H9 (cell line): ENCODE results near the gene HSPBP1. TPM values are rescaled to one million over a fixed set of nuclear protein-coding genes. Genes with fewer than 3 reads are reported as not detected.

ENCODE experiments used
- DNase-seq: peaks from one replicate; pipeline ENCODE4 v3.0.0-alpha.2; 2017
- H2AFZ ChIP-seq: one replicate; pipeline ENCODE4 v1.6.1; 2013; ENCODE audit warnings: mild to moderate bottlenecking, low read length, control low read depth, moderate library complexity
- H2AK5ac ChIP-seq: 2 replicates; pipeline ENCODE4 v1.6.1; 2013; ENCODE audit warnings: low read length, control low read depth, mixed read lengths; ENCODE audit not compliant: insufficient read length
- H2BK120ac ChIP-seq: one replicate; pipeline ENCODE4 v1.6.1; 2013; ENCODE audit warnings: low read depth, mild to moderate bottlenecking, low read length, control low read depth, inconsistent platforms; ENCODE audit not compliant: poor library complexity, severe bottlenecking
- H2BK12ac ChIP-seq: 2 replicates; pipeline ENCODE4 v1.6.1; 2013; ENCODE audit warnings: low read length, control low read depth, mixed read lengths, low read depth; ENCODE audit not compliant: insufficient read length
- H2BK15ac ChIP-seq: 2 replicates; pipeline ENCODE4 v1.6.1; 2013; ENCODE audit warnings: low read depth, low read length, control low read depth
- H2BK20ac ChIP-seq: one replicate; pipeline ENCODE4 v1.6.1; 2013; ENCODE audit warnings: low read depth, mild to moderate bottlenecking, low read length, control low read depth, inconsistent platforms; ENCODE audit not compliant: poor library complexity, severe bottlenecking
- H2BK5ac ChIP-seq: 2 replicates; pipeline ENCODE4 v1.6.1; 2013; ENCODE audit warnings: low read length, control low read depth, mixed read lengths; ENCODE audit not compliant: insufficient read length
- H3K14ac ChIP-seq: 2 replicates; pipeline ENCODE4 v1.6.1; 2013; ENCODE audit warnings: low read length, control low read depth; ENCODE audit not compliant: insufficient read depth
- H3K18ac ChIP-seq: 2 replicates; pipeline ENCODE4 v1.6.1; 2013; ENCODE audit warnings: low read depth, mild to moderate bottlenecking, mixed read lengths, low read length, control low read depth; ENCODE audit not compliant: insufficient read length
- H3K23ac ChIP-seq: 2 replicates; pipeline ENCODE4 v1.6.1; 2013; ENCODE audit warnings: low read length, control low read depth, mixed read lengths, low read depth; ENCODE audit not compliant: insufficient read length
- H3K23me2 ChIP-seq: 2 replicates; pipeline ENCODE4 v1.6.1; 2013; ENCODE audit warnings: low read depth, mild to moderate bottlenecking, mixed read lengths, low read length, control low read depth; ENCODE audit not compliant: insufficient read length, poor library complexity, severe bottlenecking
- H3K27ac ChIP-seq: 2 replicates; pipeline ENCODE4 v1.5.1; 2013; ENCODE audit warnings: low read length, control low read depth, mixed read lengths, low read depth; ENCODE audit not compliant: insufficient read length
- H3K27me3 ChIP-seq: 2 replicates; pipeline ENCODE4 v1.6.1; 2013; ENCODE audit warnings: low read length, control low read depth, inconsistent platforms; ENCODE audit not compliant: insufficient read depth
- H3K4ac ChIP-seq: 2 replicates; pipeline ENCODE4 v1.6.1; 2013; ENCODE audit warnings: low read depth, mild to moderate bottlenecking, control low read depth, inconsistent platforms, low read length, moderate library complexity
- H3K4me1 ChIP-seq: 2 replicates; pipeline ENCODE4 v1.6.1; 2013; ENCODE audit warnings: low read length, control low read depth, inconsistent platforms; ENCODE audit not compliant: insufficient read depth
- H3K4me2 ChIP-seq: 2 replicates; pipeline ENCODE4 v1.6.1; 2013; ENCODE audit warnings: low read length, control low read depth, mixed read lengths; ENCODE audit not compliant: insufficient read length, insufficient read depth
- H3K56ac ChIP-seq: 2 replicates; pipeline ENCODE4 v1.6.1; 2013; ENCODE audit warnings: low read depth, mild to moderate bottlenecking, mixed read lengths, low read length, control low read depth; ENCODE audit not compliant: insufficient read length
- H3K79me1 ChIP-seq: 2 replicates; pipeline ENCODE4 v1.6.1; 2013; ENCODE audit warnings: low read depth, mild to moderate bottlenecking, moderate library complexity, low read length, control low read depth, inconsistent platforms; ENCODE audit not compliant: insufficient read depth, poor library complexity, severe bottlenecking
- H3K79me2 ChIP-seq: 2 replicates; pipeline ENCODE4 v1.6.1; 2013; ENCODE audit warnings: low read length, control low read depth, inconsistent platforms; ENCODE audit not compliant: insufficient read depth
- H3K9ac ChIP-seq: 2 replicates; pipeline ENCODE4 v1.6.1; 2013; ENCODE audit warnings: low read length, control low read depth, mixed read lengths; ENCODE audit not compliant: insufficient read length; ENCODE audit errors: extremely low read depth
- H3K9me3 ChIP-seq: one replicate; pipeline ENCODE4 v1.6.1; 2013; ENCODE audit warnings: low read depth, low read length, inconsistent platforms; ENCODE audit not compliant: control insufficient read depth
- H3T11ph ChIP-seq: one replicate; pipeline ENCODE4 v1.6.1; 2013; ENCODE audit warnings: mild to moderate bottlenecking, low read length, control low read depth, inconsistent platforms
- H4K20me1 ChIP-seq: one replicate; pipeline ENCODE4 v1.6.1; 2013; ENCODE audit not compliant: control insufficient read depth, insufficient read length, insufficient read depth
- H4K5ac ChIP-seq: 2 replicates; pipeline ENCODE4 v1.6.1; 2013; ENCODE audit warnings: low read depth, mild to moderate bottlenecking, mixed read lengths, low read length, control low read depth; ENCODE audit not compliant: insufficient read length
- H4K8ac ChIP-seq: replicated peaks from 2 replicates; pipeline ENCODE4 v1.6.1; 2013; ENCODE audit warnings: low read length, control low read depth, mixed read lengths, low read depth; ENCODE audit not compliant: insufficient read length
- H4K91ac ChIP-seq: 2 replicates; pipeline ENCODE4 v1.6.1; 2013; ENCODE audit warnings: low read depth, mild to moderate bottlenecking, moderate library complexity, mixed read lengths, low read length, control low read depth; ENCODE audit not compliant: insufficient read length
- H3K27ac Mint-ChIP-seq, 3 experiments: 2 replicates in 2 of 3; 3 replicates in 1 of 3; pipeline ENCODE4 v1.8.0; 2020 to 2021; ENCODE audit warnings: mixed read lengths in 3 of 3, mild to moderate bottlenecking in 1 of 3, moderate library complexity in 1 of 3
- H3K27me3 Mint-ChIP-seq: 2 replicates; pipeline ENCODE4 v1.8.0; 2021; ENCODE audit warnings: low read depth, mild to moderate bottlenecking, moderate library complexity, mixed read lengths
- H3K36me3 Mint-ChIP-seq, 3 experiments: 2 replicates in 2 of 3; 3 replicates in 1 of 3; pipeline ENCODE4 v1.8.0; 2020 to 2021; ENCODE audit warnings: low read depth in 3 of 3, mixed read lengths in 3 of 3; ENCODE audit not compliant: insufficient read depth in 1 of 3
- H3K4me1 Mint-ChIP-seq, 2 experiments: 2 replicates each; pipeline ENCODE4 v1.8.0; 2020; ENCODE audit warnings: mixed read lengths in 2 of 2
- H3K4me3 Mint-ChIP-seq, 2 experiments: 2 replicates in 1 of 2; 3 replicates in 1 of 2; pipeline ENCODE4 v1.8.0; 2020 to 2021; ENCODE audit warnings: mild to moderate bottlenecking in 2 of 2, mixed read lengths in 2 of 2, moderate library complexity in 1 of 2
- H3K9me3 Mint-ChIP-seq, 2 experiments: 2 replicates in 1 of 2; 3 replicates in 1 of 2; pipeline ENCODE4 v1.8.0; 2020; ENCODE audit warnings: mild to moderate bottlenecking in 2 of 2, mixed read lengths in 2 of 2, moderate library complexity in 1 of 2
- WGBS: extraction: QIAGEN DNeasy Blood & Tissue Kit; methylation state at CpG from one replicate; pipeline ENCODE4 v1.1.7; 2013; ENCODE audit warnings: missing lambda C conversion rate, low lambda C conversion rate, mixed read lengths; ENCODE audit not compliant: insufficient read length; ENCODE audit errors: extremely low coverage; 5-methylcytosine and 5-hydroxymethylcytosine counted together
- total RNA-seq: library from RNA; stranded (reverse); gene quantifications from 2 replicates; pipeline ENCODE4 v1.2.1, GENCODE V29; 2021
- TF ChIP-seq, protein P1 (sequence below): fragments of 200-600 bp; sonication (generic); conservative IDR thresholded peaks from 3 replicates; pipeline ENCODE4 v1.8.0; 2021; ENCODE audit warnings: antibody characterized with exemption, mild to moderate bottlenecking

The HSPBP1 gene
- total RNA-seq, 1 experiment from 2014 or later, result 47.4 TPM

DNA sequence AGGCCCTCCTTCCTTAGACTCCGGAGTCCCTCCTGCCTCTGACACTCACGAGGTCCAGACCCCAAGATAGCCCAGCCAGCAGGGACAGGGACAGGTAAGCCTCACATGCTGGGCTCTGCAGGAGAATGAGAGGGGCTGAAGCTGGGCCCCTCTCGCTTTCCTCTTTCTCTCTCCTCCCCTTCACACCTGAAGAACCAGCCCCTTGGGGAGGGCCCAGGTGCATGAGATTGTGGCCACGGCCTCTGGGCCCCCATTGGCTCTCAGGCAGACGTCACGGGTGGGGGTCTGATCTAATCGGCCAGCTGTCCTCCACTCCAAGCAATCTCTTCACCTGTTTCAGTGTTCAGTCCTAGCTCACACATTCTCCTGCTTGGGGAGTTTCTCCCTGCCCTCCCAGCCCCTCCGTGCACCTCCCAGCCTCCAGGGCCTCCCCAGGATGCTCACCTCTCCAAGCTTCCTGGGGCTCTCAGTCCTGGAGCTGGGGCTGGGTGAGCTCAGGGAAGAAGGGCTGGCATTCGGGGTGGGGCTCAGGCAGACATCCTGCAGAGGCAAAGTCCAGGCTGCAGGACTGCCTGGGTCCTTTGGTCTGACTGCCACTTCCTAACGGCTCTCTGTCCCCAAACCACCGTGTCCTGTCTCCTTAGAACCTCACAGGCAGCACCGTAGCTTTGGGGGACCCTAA, 42.4 kb upstream of the HSPBP1 start:
- TF ChIP-seq, protein P1, sequence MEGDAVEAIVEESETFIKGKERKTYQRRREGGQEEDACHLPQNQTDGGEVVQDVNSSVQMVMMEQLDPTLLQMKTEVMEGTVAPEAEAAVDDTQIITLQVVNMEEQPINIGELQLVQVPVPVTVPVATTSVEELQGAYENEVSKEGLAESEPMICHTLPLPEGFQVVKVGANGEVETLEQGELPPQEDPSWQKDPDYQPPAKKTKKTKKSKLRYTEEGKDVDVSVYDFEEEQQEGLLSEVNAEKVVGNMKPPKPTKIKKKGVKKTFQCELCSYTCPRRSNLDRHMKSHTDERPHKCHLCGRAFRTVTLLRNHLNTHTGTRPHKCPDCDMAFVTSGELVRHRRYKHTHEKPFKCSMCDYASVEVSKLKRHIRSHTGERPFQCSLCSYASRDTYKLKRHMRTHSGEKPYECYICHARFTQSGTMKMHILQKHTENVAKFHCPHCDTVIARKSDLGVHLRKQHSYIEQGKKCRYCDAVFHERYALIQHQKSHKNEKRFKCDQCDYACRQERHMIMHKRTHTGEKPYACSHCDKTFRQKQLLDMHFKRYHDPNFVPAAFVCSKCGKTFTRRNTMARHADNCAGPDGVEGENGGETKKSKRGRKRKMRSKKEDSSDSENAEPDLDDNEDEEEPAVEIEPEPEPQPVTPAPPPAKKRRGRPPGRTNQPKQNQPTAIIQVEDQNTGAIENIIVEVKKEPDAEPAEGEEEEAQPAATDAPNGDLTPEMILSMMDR, result no peak

More for the DNA sequence above, 42.4 kb upstream of the HSPBP1 start:
- peak; percentile 33 for DNase-seq
- Histone ChIP-seq H4K5ac (no peak overlapping the region), H2BK120ac (no peak overlapping the region), H2AFZ (no peak overlapping the region), H2AK5ac (no peak overlapping the region), H2BK15ac (no peak overlapping the region), H4K8ac (no peak overlapping the region), H3K23me2 (no peaks in the 10 kb centered on the region), H4K20me1 (no peaks in the 10 kb centered on the region), H3K27ac (no peak overlapping the region), H2BK20ac (no peak overlapping the region), H3K9me3 (no peaks in the 10 kb centered on the region), H3K4me1 (no peaks in the 10 kb centered on the region), H3K18ac (no peak overlapping the region), H3T11ph (no peak overlapping the region), H4K91ac (no peak overlapping the region), H3K9ac (no peak overlapping the region), H3K56ac (no peak overlapping the region), H3K79me1 (no peaks in the 10 kb centered on the region), H3K14ac (no peak overlapping the region), H3K4me2 (no peak overlapping the region), H2BK12ac (no peak overlapping the region), H2BK5ac (no peak overlapping the region), H3K27me3 (no peaks in the 10 kb centered on the region; the same call in 1 of the 2 replicates), H3K79me2 (no peaks in the 10 kb centered on the region), H3K4ac (no peak overlapping the region), H3K23ac (no peak overlapping the region)
- Mint-ChIP-seq H3K4me1 (peaks cover 21 to 36% of the 10 kb centered on the region in 2 experiments), H3K27me3 (peaks cover 24% of the 10 kb centered on the region), H3K36me3 (no peaks in the 10 kb centered on the region), H3K4me3 (no peak overlapping the region), H3K9me3 (no peaks in the 10 kb centered on the region; a peak in 1 of 5 replicates), H3K27ac (no peak overlapping the region)
- no CpG with 5 or more reads among the region's 12 CpGs for WGBS
